Measurements from ENCODE around the gene ADARB2.
"Not testable (repeated sequence)": the region's sequence is repeated elsewhere in the genome, so short reads cannot be mapped to it uniquely, and the experiment has no call there.

Gene ADARB2

DNA sequence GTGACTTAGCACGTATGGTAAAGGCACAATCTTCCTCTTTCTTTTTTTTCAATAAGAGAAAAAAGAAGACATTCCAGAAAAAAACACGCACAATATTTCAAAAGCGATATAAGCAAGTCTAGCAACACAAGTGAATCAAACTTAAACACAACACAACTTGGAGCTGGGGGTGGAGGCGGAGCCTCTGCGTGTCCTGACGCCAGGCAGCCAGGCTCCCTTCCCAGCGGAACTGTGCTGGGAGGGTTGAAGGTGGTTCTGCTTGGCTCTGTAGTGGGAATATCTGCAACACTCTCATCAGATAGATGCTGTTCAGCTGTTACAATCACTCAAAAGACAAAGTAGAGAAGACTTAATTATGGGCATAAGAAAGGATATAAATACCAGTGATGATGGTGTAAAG lies 469.8 kb downstream of the ADARB2 start:
- no peak for DNase-seq

DNA sequence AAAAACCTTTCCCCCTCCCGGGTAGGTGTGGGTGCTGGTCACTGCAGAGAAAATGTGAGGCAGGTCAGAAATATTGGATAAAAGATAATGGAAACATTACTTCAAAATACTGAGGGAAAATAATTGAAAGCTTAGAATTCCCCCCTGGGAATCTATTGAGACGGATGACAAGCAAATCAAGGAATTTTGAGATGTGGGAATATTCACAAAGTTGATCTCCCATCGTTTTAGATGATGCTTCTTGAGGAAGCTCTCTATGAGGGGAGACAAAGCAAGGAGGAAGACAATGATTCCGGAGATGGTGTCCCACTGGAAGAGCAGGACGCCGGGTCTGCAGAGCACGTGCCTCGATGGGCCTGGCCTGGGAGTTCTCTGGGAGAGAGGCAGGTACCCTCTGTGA lies 470.2 kb downstream of the ADARB2 start:
- DNase-seq: no peak

- no peak for DNase-seq
Measured at GRCh38 chr10:1266033-1266802, 471.1 kb downstream of the ADARB2 start.

DNA sequence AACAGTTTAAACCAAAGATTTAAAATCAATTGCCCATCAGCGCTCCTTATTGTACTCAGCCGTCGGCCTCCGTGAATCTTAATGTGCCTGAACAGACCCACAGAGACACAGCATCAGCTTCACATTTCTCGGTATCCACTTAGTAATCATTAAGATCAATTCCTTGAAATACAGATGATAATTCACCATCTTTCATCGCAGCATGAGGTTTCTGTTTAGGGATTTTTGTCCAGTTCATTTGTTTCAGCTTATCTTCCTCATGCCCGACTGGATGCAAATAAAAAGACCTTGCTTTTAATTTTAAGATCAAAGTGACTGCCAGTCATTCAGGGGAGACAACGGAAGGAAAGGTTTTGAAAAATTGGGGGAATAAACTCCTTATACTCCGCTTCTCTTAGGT lies 473.3 kb downstream of the ADARB2 start:
- DNase-seq: no peak

- no peak for DNase-seq
Measured at GRCh38 chr10:1257274-1257673, 480.1 kb downstream of the ADARB2 start.

- no peak for DNase-seq
Measured at GRCh38 chr10:1256432-1256725, 480.9 kb downstream of the ADARB2 start.

- DNase-seq: no peak
Measured at GRCh38 chr10:1255600-1256431, 481.5 kb downstream of the ADARB2 start.

GRCh38 chr10:1255118-1255517 lies 482.2 kb downstream of the ADARB2 start:
- no peak for DNase-seq

GRCh38 chr10:1253523-1254353 lies 483.6 kb downstream of the ADARB2 start:
- DNase-seq: no peak

DNA sequence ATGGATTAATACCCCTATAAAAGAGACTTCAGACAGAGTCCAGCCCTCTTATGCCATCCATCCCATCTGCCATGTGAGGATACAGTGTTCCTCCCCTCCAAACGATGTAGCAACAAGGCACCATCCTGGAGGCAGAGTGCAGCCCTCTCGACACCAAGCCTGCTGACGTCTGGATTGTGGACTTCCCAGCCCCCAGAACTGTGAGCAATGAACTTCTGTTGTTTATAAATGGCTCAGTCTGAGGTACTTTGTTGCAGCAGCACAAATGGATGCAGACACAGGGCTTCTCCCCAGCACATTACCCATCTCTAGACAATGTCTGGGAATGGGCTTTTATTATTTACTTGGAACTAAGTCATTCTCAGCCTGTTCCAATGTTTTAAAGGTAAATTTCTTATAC lies 485.6 kb downstream of the ADARB2 start:
- no peak for DNase-seq

- no peak for DNase-seq
Measured at GRCh38 chr10:1249142-1249920, 488.0 kb downstream of the ADARB2 start.

DNA sequence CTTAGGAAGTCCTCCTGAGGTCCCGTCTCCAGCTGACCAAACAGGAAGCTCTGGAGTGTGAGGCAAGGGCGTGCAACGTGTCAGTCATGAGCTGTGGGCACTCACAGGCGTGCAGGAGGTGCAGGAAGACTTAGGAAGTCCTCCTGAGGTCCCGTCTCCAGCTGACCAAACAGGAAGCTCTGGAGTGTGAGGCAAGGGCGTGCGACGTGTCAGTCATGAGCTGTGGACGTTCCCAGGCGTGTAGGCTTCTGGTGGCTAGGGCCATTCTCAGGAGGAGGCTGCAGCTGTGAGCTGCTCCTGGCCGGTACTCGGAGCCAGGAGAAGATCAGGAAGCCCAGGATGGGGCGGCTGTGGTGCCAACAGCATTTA lies 489.1 kb downstream of the ADARB2 start:
- DNase-seq: not testable (repeated sequence)

DNA sequence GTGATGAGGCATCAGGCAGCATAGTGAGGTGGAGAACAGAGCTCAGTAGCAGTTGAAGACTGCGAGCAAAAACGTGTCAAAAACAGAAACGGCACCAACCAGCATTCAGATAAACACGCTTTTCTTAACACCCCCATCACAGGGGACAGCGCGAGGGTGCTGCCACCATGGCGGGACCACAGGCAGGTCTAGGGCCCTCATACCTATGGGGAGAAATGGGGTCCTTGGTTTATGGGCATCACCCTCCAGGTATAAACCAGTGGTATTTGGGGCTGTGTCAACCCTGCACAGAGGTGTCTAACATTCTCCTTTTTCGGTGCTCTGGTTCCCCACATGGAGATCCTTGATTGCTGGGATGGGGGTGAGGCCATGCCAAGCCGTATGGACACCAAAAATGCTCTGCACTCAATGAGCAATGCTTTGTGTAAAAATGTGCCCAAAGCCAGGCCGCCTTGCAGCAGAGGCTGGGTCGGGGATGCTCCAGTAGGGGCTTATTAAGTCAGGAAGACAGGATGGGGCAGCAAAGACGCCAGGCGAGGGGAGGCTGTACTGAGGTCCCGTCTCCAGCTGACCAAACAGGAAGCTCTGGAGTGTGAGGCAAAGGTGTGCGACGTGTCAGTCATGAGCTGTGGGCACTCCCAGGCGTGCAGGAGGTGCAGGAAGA lies 489.6 kb downstream of the ADARB2 start:
- no peak for DNase-seq

DNA sequence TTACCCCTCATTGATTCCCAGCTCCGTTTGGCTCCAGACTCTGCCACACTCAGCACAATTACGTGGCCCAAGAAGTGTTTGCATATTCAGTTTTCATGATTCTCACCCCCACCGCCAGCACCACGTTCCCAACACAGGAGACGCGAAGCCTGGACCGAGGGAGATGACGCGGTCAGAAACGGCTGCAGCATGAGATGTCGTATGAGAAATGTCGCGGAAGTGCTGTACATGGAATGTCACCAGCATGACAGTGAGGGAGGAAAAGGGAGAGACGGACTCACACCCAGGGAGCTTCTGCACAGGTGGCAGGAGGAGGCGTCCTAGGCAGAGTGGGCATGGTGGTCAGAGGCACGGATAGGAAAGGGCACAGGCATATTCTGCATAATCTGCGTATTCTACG lies 492.8 kb downstream of the ADARB2 start:
- no peak for DNase-seq

DNA sequence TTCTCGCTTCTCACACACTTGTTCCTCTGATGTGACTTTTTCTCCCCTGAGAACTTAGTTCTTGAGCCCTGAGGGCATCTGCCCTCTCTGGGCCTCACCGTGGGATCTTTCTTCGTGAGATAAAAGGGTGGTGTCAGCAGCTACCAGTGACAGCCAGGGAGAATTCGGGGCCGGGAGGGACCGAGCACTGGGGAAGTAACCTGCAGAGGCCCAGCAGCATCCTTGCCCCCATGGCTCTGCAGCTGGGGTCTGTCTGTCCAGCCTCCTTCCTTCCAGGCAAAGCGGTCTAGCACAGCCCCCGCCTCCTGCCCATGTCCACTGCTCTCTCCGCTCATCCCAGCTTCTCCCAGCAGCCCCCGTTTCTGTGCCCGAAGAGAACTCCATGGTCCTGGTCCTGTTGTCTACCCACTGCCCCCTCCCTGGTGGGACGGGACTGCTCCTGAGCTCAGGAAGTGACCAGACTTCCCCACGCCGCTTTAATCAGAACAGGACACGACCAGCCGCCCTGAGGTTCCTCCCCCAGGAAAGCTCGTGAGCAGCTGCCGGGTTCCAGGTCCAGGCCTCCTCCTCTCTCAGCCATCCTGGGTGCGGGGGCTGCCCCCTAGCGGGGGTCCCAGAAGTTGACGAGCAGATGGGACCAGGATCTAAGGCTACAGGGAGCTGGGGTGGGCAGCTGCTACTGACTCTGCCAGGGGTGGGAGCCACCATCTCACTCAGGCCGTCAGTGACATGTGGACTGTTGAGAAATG lies 493.7 kb downstream of the ADARB2 start:
- no peak for DNase-seq

DNA sequence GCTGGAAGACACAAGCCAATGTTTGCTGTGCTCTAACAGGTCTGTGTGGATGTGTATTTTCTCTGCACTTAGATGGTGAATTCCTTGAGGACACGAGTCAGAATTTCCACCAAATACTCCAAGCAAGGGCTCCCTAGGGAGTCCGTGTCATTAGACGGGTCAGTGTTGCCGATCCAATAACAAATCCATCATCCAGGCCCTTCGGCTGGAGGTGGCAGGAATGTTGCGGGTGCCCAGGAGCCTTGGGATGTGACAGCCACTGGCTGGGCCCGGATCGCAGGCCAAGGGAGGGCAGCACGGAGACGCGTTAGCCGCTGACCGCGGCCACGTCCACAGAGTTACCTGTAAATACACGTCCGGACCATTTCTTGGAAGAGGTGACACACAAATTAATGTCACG lies 494.4 kb downstream of the ADARB2 start:
- DNase-seq: no peak

- no peak for DNase-seq
Measured at GRCh38 chr10:1241973-1242935, 495.1 kb downstream of the ADARB2 start.

DNA sequence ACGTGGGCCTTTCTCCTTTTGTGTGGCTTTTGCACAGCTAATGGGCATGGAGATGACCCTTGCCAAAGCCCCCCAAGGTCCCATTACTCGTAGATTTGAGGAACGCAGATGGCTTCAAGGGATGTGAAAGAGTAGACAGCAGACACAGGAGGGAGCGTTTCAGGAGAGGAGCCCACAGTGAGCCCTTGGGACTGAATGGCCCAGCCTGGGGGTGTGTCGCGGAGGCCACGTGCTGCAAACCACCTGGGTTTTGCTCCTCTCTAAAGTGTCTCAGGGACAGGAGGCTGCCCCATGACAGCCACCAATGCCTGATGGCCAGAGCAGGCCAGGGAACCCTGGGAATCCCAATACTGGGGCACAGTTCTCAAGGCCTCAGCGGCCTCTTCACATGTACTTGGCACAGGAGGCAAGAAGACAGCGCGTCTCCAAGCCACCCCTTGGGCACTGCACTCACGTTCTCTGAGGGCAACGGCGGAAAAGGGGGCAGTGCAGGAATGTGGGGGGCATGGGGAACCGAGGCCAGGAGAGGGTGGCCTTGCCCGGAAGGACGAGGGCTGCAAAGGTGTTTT lies 495.9 kb downstream of the ADARB2 start:
- no peak for DNase-seq

GRCh38 chr10:1240341-1240775 lies 497.0 kb downstream of the ADARB2 start:
- DNase-seq: no peak

GRCh38 chr10:1233031-1233430 lies 504.3 kb downstream of the ADARB2 start:
- DNase-seq: no peak
